ENCODE measurements around the gene ZNF670.

DNA sequence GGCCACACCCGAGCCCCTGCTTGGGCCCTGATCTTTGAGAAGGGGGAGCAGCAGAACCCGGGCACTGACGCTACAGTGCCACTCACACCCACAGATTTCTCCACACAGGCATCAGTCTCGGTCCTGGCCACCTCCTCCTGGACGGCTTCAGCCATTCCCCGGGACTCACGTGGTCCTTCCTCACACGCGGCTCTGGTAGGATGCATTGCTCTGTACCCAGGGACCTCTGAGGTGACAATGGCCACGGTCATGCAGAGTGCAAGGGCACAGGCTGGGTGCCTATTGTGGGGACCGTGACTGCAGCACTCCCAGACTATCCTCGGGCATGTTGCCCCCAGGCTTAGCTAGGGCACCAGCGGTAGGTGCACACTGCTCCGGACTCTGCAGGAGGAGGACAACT, 11.8 kb upstream of the ZNF670 start:
- TF ChIP-seq, protein P1, sequence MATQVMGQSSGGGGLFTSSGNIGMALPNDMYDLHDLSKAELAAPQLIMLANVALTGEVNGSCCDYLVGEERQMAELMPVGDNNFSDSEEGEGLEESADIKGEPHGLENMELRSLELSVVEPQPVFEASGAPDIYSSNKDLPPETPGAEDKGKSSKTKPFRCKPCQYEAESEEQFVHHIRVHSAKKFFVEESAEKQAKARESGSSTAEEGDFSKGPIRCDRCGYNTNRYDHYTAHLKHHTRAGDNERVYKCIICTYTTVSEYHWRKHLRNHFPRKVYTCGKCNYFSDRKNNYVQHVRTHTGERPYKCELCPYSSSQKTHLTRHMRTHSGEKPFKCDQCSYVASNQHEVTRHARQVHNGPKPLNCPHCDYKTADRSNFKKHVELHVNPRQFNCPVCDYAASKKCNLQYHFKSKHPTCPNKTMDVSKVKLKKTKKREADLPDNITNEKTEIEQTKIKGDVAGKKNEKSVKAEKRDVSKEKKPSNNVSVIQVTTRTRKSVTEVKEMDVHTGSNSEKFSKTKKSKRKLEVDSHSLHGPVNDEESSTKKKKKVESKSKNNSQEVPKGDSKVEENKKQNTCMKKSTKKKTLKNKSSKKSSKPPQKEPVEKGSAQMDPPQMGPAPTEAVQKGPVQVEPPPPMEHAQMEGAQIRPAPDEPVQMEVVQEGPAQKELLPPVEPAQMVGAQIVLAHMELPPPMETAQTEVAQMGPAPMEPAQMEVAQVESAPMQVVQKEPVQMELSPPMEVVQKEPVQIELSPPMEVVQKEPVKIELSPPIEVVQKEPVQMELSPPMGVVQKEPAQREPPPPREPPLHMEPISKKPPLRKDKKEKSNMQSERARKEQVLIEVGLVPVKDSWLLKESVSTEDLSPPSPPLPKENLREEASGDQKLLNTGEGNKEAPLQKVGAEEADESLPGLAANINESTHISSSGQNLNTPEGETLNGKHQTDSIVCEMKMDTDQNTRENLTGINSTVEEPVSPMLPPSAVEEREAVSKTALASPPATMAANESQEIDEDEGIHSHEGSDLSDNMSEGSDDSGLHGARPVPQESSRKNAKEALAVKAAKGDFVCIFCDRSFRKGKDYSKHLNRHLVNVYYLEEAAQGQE (IDR thresholded peaks at IDR 0.05; ENCODE audit: low read depth, low read length) = no peak
- TF ChIP-seq EP300 (IDR thresholded peaks at IDR 0.05; ENCODE audit: borderline replicate concordance in 1 of 2, low read depth in 1 of 2, low read length in 1 of 2) = no peak
- TF ChIP-seq, protein P2, sequence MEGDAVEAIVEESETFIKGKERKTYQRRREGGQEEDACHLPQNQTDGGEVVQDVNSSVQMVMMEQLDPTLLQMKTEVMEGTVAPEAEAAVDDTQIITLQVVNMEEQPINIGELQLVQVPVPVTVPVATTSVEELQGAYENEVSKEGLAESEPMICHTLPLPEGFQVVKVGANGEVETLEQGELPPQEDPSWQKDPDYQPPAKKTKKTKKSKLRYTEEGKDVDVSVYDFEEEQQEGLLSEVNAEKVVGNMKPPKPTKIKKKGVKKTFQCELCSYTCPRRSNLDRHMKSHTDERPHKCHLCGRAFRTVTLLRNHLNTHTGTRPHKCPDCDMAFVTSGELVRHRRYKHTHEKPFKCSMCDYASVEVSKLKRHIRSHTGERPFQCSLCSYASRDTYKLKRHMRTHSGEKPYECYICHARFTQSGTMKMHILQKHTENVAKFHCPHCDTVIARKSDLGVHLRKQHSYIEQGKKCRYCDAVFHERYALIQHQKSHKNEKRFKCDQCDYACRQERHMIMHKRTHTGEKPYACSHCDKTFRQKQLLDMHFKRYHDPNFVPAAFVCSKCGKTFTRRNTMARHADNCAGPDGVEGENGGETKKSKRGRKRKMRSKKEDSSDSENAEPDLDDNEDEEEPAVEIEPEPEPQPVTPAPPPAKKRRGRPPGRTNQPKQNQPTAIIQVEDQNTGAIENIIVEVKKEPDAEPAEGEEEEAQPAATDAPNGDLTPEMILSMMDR (IDR thresholded peaks at IDR 0.05) = no peak
- TF ChIP-seq MXI1 (IDR thresholded peaks at IDR 0.05; ENCODE audit: low read depth, low read length) = no peak
- TF ChIP-seq YY1 (IDR thresholded peaks at IDR 0.05; ENCODE audit: low read depth) = no peak
- no peak for TF ChIP-seq FOXM1 (IDR thresholded peaks at IDR 0.05; ENCODE audit: low read depth)
- no peak for TF ChIP-seq FOXJ3 (CRISPR knock-in tag; IDR thresholded peaks at IDR 0.05)
- TF ChIP-seq POLR2AphosphoS5 (IDR thresholded peaks at IDR 0.05; ENCODE audit: low read depth, low read length) = no peak
- no peak for TF ChIP-seq JUND (IDR thresholded peaks at IDR 0.05)
- no peak for TF ChIP-seq RAD21 (IDR thresholded peaks at IDR 0.05; ENCODE audit: low read length)
- no peak for TF ChIP-seq TAF1 (IDR thresholded peaks at IDR 0.05; ENCODE audit: borderline replicate concordance, low read depth, low read length)
- TF ChIP-seq NRF1 (IDR thresholded peaks at IDR 0.05; ENCODE audit: low read depth, low read length) = no peak
- TF ChIP-seq RCOR1 (IDR thresholded peaks at IDR 0.05; ENCODE audit: low read length) = no peak

Data from SK-N-SH (cell line).